K562 (cell line): Measurements from ENCODE around the gene SCN1A. TPM values are rescaled to one million over a fixed set of nuclear protein-coding genes. Genes with fewer than 3 reads are reported as not detected.

ENCODE experiments used
- ATAC-seq: fragments of 200-7000 bp; cut with Tn5 transposase; 3 replicates; pipeline ENCODE4 v1.9.1; 2020; ENCODE audit warnings: moderate library complexity
- BruUV-seq: library from RNA; stranded (reverse); fragments of 400-500 nt; replicated peaks from 2 replicates; lab custom pipeline; 2021; lab: Mats Ljungman, UMichigan
- CTCF ChIA-PET: fragments of 300-600 bp; formaldehyde crosslinking; extraction: SDS; loops from one replicate; lab custom pipeline; 2021; ENCODE audit warnings: low intra/inter-chr PET ratio; lab: Yijun Ruan, JAX
- POLR2A ChIA-PET: fragments of 300-600, 350-650 bp; sonication (Branson Sonifier 250); formaldehyde crosslinking; extraction: SDS; loops from one replicate; lab custom pipeline; 2021; ENCODE audit warnings: antibody characterized with exemption, inconsistent platforms; lab: Yijun Ruan, JAX
- DNase-seq, 4 experiments: peaks; one replicate each; pipeline versions ENCODE4 v3.0.0 to v3.0.0-alpha.2; 2011 to 2018; ENCODE audit warnings: low spot score in 3 of 4, mixed read lengths in 3 of 4; ENCODE audit errors: extremely low read depth in 1 of 4
- FAIRE-seq: peaks from 2 replicates; lab custom pipeline; 2011; peaks lifted over from hg19 to GRCh38; lab: Jason Lieb, UNC
- H2AFZ ChIP-seq: 2 replicates; pipeline ENCODE4 v1.6.0; 2011; ENCODE audit warnings: low read depth, low read length, control low read depth, inconsistent platforms
- H3K27ac ChIP-seq: fragments of 200-600 bp; 3 replicates; pipeline ENCODE4 v1.8.0; 2011; ENCODE audit warnings: low read depth, mild to moderate bottlenecking, control low read depth, inconsistent platforms, low read length, moderate library complexity, mixed read lengths; ENCODE audit errors: extremely low read depth
- H3K27me3 ChIP-seq, 2 experiments: fragments of 300-600 bp in 1 of 2; 2 replicates in 1 of 2; 3 replicates in 1 of 2; pipeline versions ENCODE4 v1.6.0 to v1.8.0; 2011; ENCODE audit warnings: inconsistent platforms in 2 of 2, low read length in 2 of 2, mild to moderate bottlenecking in 1 of 2, mixed read lengths in 1 of 2, moderate library complexity in 1 of 2; ENCODE audit not compliant: control insufficient read depth in 2 of 2, insufficient read depth in 2 of 2
- H3K36me3 ChIP-seq: fragments of 300-600 bp; 3 replicates; pipeline ENCODE4 v1.8.0; 2011; ENCODE audit warnings: mild to moderate bottlenecking, low read length, inconsistent platforms; ENCODE audit not compliant: control insufficient read depth, insufficient read depth
- H3K4me1 ChIP-seq, 2 experiments: fragments of 200-600 bp in 1 of 2; replicated peaks in 1 of 2; 2 replicates in 1 of 2; 3 replicates in 1 of 2; pipeline versions ENCODE4 v1.5.1 to v1.8.0; 2011; ENCODE audit warnings: inconsistent platforms in 2 of 2, low read length in 2 of 2, mild to moderate bottlenecking in 1 of 2, mixed read lengths in 1 of 2, moderate library complexity in 1 of 2; ENCODE audit not compliant: control insufficient read depth in 2 of 2, insufficient read depth in 2 of 2
- H3K4me2 ChIP-seq: 2 replicates; pipeline ENCODE4 v1.6.1; 2011; ENCODE audit warnings: low read length, control low read depth, inconsistent platforms, mixed read lengths; ENCODE audit not compliant: insufficient read depth
- H3K4me3 ChIP-seq: fragments of 200-600 bp; sonication (generic), shearing (Covaris generic); 2 replicates; pipeline ENCODE4 v1.5.1; 2016; ENCODE audit warnings: control low read depth, inconsistent platforms
- H3K79me2 ChIP-seq: fragments of 200-600 bp; 3 replicates; pipeline ENCODE4 v1.8.0; 2011; ENCODE audit warnings: low read length, inconsistent platforms; ENCODE audit not compliant: control insufficient read depth, insufficient read depth
- H3K9ac ChIP-seq, 2 experiments: 2 replicates each; pipeline versions ENCODE4 v1.6.0 to v1.6.1; 2011; ENCODE audit warnings: low read depth in 2 of 2, low read length in 2 of 2, control low read depth in 1 of 2, inconsistent platforms in 1 of 2, mild to moderate bottlenecking in 1 of 2, mixed read lengths in 1 of 2; ENCODE audit not compliant: insufficient read depth in 1 of 2
- H3K9me1 ChIP-seq: one replicate; pipeline ENCODE4 v1.6.0; 2011; ENCODE audit warnings: inconsistent platforms, mild to moderate bottlenecking, low read length, moderate library complexity; ENCODE audit not compliant: control insufficient read depth, insufficient read depth
- H3K9me3 ChIP-seq: replicated peaks from 2 replicates; pipeline ENCODE4 v1.5.1; 2011; ENCODE audit warnings: low read depth, low read length, inconsistent platforms; ENCODE audit not compliant: control insufficient read depth, insufficient read depth
- H4K20me1 ChIP-seq: replicated peaks from 2 replicates; pipeline ENCODE4 v1.6.1; 2011; ENCODE audit warnings: low read length, inconsistent platforms, mixed read lengths; ENCODE audit not compliant: control insufficient read depth, insufficient read depth
- ARHGAP35 ChIP-seq: fragments of 450-650 bp; IDR thresholded peaks from 2 replicates; pipeline ENCODE4 v1.6.1; 2018; ENCODE audit not compliant: partially characterized antibody
- ATF6 ChIP-seq: sonication (generic); formaldehyde crosslinking; IDR thresholded peaks from 2 replicates; pipeline ENCODE4 v1.4.0; 2020; ENCODE audit warnings: mild to moderate bottlenecking, missing genetic modification reagents
- BACH1 ChIP-seq: fragments of 200-800 bp; sonication (Bioruptor generic); IDR thresholded peaks from 2 replicates; pipeline ENCODE4 v1.6.1; 2016; ENCODE audit warnings: missing genetic modification characterization, missing compliant biosample characterization
- ELF1 ChIP-seq: fragments of 200-800 bp; sonication (Bioruptor generic); IDR thresholded peaks from 2 replicates; pipeline ENCODE4 v1.6.1; 2016; ENCODE audit warnings: missing genetic modification characterization, missing compliant biosample characterization
- HMG20A ChIP-seq: fragments of 450-650 bp; formaldehyde crosslinking; conservative IDR thresholded peaks from 2 replicates; pipeline ENCODE4 v1.4.0; 2020; ENCODE audit warnings: mild to moderate bottlenecking, mixed read lengths
- HNRNPUL1 ChIP-seq: fragments of 200-400 bp; formaldehyde crosslinking; IDR thresholded peaks from 2 replicates; pipeline ENCODE4 v1.6.1; 2017; ENCODE audit warnings: low read length
- KDM5B ChIP-seq: fragments of 200-600 bp; sonication (generic); IDR thresholded peaks from 2 replicates; pipeline ENCODE4 v1.6.1; 2012; ENCODE audit warnings: low read depth, mild to moderate bottlenecking, moderate library complexity, low read length, control low read depth, inconsistent platforms; ENCODE audit not compliant: insufficient replicate concordance
- NFYB ChIP-seq: IDR thresholded peaks from 2 replicates; pipeline ENCODE4 v1.6.1; 2011; ENCODE audit warnings: mild to moderate bottlenecking, moderate library complexity; ENCODE audit not compliant: insufficient read length; ENCODE audit errors: extremely low read depth
- NR1H2 ChIP-seq: sonication (generic); formaldehyde crosslinking; IDR thresholded peaks from 2 replicates; pipeline ENCODE4 v1.4.0; 2020; ENCODE audit warnings: mild to moderate bottlenecking, missing genetic modification reagents
- NR2C2 ChIP-seq, 2 experiments: fragments of 200-800 bp in 1 of 2; sonication (Bioruptor generic) in 1 of 2; sonication (generic) in 1 of 2; formaldehyde crosslinking in 1 of 2; IDR thresholded peaks; 2 replicates each; pipeline versions ENCODE4 v1.6.1 to v1.8.0; 2016 to 2022; ENCODE audit warnings: mild to moderate bottlenecking in 1 of 2, missing compliant biosample characterization in 1 of 2, missing genetic modification characterization in 1 of 2, missing genetic modification reagents in 1 of 2
- POLR2H ChIP-seq: IDR thresholded peaks from 2 replicates; pipeline ENCODE4 v1.6.1; 2016; ENCODE audit warnings: missing genetic modification characterization, low read depth, mild to moderate bottlenecking, control low read depth, missing compliant biosample characterization, moderate library complexity
- TCF15 ChIP-seq: fragments of 250-450 bp; sonication (Bioruptor Pico); IDR thresholded peaks from 2 replicates; pipeline ENCODE4 v1.8.0; 2022; ENCODE audit warnings: moderate library complexity, mild to moderate bottlenecking, inconsistent platforms
- TFE3 ChIP-seq: fragments of 450-650 bp; formaldehyde crosslinking; IDR thresholded peaks from 2 replicates; pipeline ENCODE4 v1.4.0; 2020; ENCODE audit warnings: mild to moderate bottlenecking, mixed read lengths
- ZNF24 ChIP-seq: fragments of 450-650 bp; IDR thresholded peaks from 2 replicates; pipeline ENCODE4 v1.6.1; 2016
- ZNF277 ChIP-seq: fragments of 250-450 bp; sonication (Bioruptor Pico); IDR thresholded peaks from 2 replicates; pipeline ENCODE4 v1.8.0; 2022; ENCODE audit warnings: inconsistent platforms, mild to moderate bottlenecking, moderate library complexity, borderline replicate concordance
- ZNF324 ChIP-seq: fragments of 250-450 bp; sonication (Bioruptor Pico); IDR thresholded peaks from 2 replicates; pipeline ENCODE4 v1.4.0; 2020; ENCODE audit warnings: mild to moderate bottlenecking
- ZNF79 ChIP-seq: fragments of 250-450 bp; sonication (Bioruptor Pico); IDR thresholded peaks from 2 replicates; pipeline ENCODE4 v1.4.0; 2020; ENCODE audit warnings: low read depth, mild to moderate bottlenecking, moderate library complexity
- WGBS: fragments of 100-300 bp; shearing (Covaris generic); methylation state at CpG from one replicate; pipeline ENCODE4 v1.1.6; 2016; ENCODE audit warnings: low coverage, mixed read lengths; ENCODE audit not compliant: insufficient coverage; ENCODE audit errors: missing lambda C conversion rate; 5-methylcytosine and 5-hydroxymethylcytosine counted together
- in situ Hi-C: fragments of 300-500 bp; cut with MboI; formaldehyde crosslinking; loops from 4 replicates; pipeline ENCODE4 v1.15.0; 2018; ENCODE audit warnings: inconsistent platforms, mixed read lengths
- intact Hi-C: fragments of 100-400 bp; cut with micrococcal nuclease; formaldehyde crosslinking; loops from 2 replicates; pipeline ENCODE4 v1.14.2; 2022
- polyA plus RNA-seq, 8 experiments: library from polyadenylated mRNA; depleted of rRNA in 4 of 8; stranded (reverse) in 5 of 8; unstranded in 3 of 8; fragments of >200 nt; fragmentation: Nextera tagmentation in 2 of 8; fragmentation: Illumina TruSeq in 1 of 8; extraction: Ambion mirVana in 2 of 8; extraction: Trizol in 1 of 8; gene quantifications; 2 replicates each; pipeline versions ENCODE4 v1.2.1 to v1.2.3, GENCODE V29; 2011 to 2014; ENCODE audit warnings: inconsistent platforms in 1 of 8, missing spikeins in 1 of 8
- total RNA-seq, 7 experiments: library from RNA; depleted of rRNA in 6 of 7; stranded (reverse); fragments of >200 nt in 6 of 7; fragmentation: Illumina TruSeq in 2 of 7; extraction: Trizol in 2 of 7; gene quantifications; 2 replicates each; pipeline versions ENCODE4 v1.2.1 to v1.2.3, GENCODE V29; 2011 to 2021; ENCODE audit warnings: low replicate concordance in 1 of 7

Gene SCN1A
- total and polyA plus RNA-seq, 9 of the 15 experiments (the other 6 are each of a cell fraction or from before 2014, with no cell fraction given): not detected

- intact Hi-C loops: no loop called here
- Histone ChIP-seq H3K9ac (no peak overlapping the region), H3K36me3 (no peaks in the 10 kb centered on the region), H3K9me3 (no peaks in the 10 kb centered on the region), H4K20me1 (no peaks in the 10 kb centered on the region), H3K79me2 (no peaks in the 10 kb centered on the region), H3K27ac (no peak overlapping the region), H3K4me2 (no peak overlapping the region), H2AFZ (no peak overlapping the region), H3K4me1 (no peaks in the 10 kb centered on the region), H3K9me1 (no peaks in the 10 kb centered on the region), H3K4me3 (no peak overlapping the region), H3K27me3 (no peaks in the 10 kb centered on the region)
- ATAC-seq (no peak), DNase-seq (no peak), FAIRE-seq (no peak)
- POLR2A ChIA-PET: no interaction called here
- TF ChIP-seq NR2C2 (CRISPR knock-in tag; IDR thresholded peaks at IDR 0.05) (no peak), NR2C2 (tag; IDR thresholded peaks at IDR 0.05) (no peak), HMG20A (CRISPR knock-in tag) (no peak), ELF1 (tag) (no peak), TFE3 (CRISPR knock-in tag) (no peak), NR1H2 (CRISPR knock-in tag) (no peak), ZNF277 (no peak), ZNF324 (CRISPR knock-in tag) (no peak), BACH1 (tag) (no peak), ZNF24 (no peak), ARHGAP35 (no peak), KDM5B (no peak), POLR2H (no peak), TCF15 (CRISPR knock-in tag) (no peak), ZNF79 (CRISPR knock-in tag) (no peak), HNRNPUL1 (no peak), NFYB (no peak), ATF6 (CRISPR knock-in tag) (no peak)
- CTCF ChIA-PET: no interaction called here
- WGBS: 12% methylated on average over 6 of the region's 6 CpGs
- no TSS peak for BruUV-seq
- in situ Hi-C loops: no loop called here
Observed at GRCh38 chr2:166117491-166117890, 10.3 kb downstream of the SCN1A start.
